EH (cell line): Measurements from ENCODE around the gene ERI2.
"Not testable (repeated sequence)": the region's sequence is repeated elsewhere in the genome, so short reads cannot be mapped to it uniquely, and the experiment has no call there.

ENCODE experiments used
- DNase-seq: peaks from one replicate; pipeline ENCODE4 v3.0.0-alpha.2; 2015; ENCODE audit warnings: low read depth

ERI2 gene

GRCh38 chr16:20763461-20764232 lies 42.6 kb downstream of the ERI2 start, which contains the start of gene ACSM3:
Gene ACSM3 (plus strand): TSS chr16:20764014. CDS start chr16:20770035, 6,021 bp downstream.
- peak; percentile 82 for DNase-seq

GRCh38 chr16:20762404-20763123 lies 43.7 kb downstream of the ERI2 start:
- no peak for DNase-seq

GRCh38 chr16:20761175-20761574 lies 45.1 kb downstream of the ERI2 start:
- DNase-seq, result no peak

- DNase-seq, result no peak
Observed at GRCh38 chr16:20760346-20760745, 45.9 kb downstream of the ERI2 start.

- not testable (repeated sequence) for DNase-seq
Observed at GRCh38 chr16:20755799-20756198, 50.5 kb downstream of the ERI2 start.

- no peak for DNase-seq
Observed at GRCh38 chr16:20755238-20755637, 51.0 kb downstream of the ERI2 start.

- DNase-seq, result no peak
Observed at GRCh38 chr16:20753727-20754126, 52.5 kb downstream of the ERI2 start.

- no peak for DNase-seq
Observed at GRCh38 chr16:20750558-20750957, 55.7 kb downstream of the ERI2 start.

- DNase-seq, result no peak
Observed at GRCh38 chr16:20749474-20749873, 56.8 kb downstream of the ERI2 start.

GRCh38 chr16:20747030-20747816 lies 59.0 kb downstream of the ERI2 start:
- no peak for DNase-seq

GRCh38 chr16:20746461-20746860 lies 59.8 kb downstream of the ERI2 start:
- DNase-seq, result no peak
